ENCODE measurements around the gene ITGA1.
"Not testable (repeated sequence)": the region's sequence is repeated elsewhere in the genome, so short reads cannot be mapped to it uniquely, and the experiment has no call there.

The ITGA1 gene

GRCh38 chr5:52840277-52841050 lies 52.7 kb downstream of the ITGA1 start:
- no peak for DNase-seq (ENCODE audit: low spot score)
- in situ Hi-C loops (cut with MboI; ENCODE audit: low pct_unique_long_range_greater_than_20kb, low sequenced_read_pairs, unreplicated experiment): no loop called here

GRCh38 chr5:52841114-52841513 lies 53.4 kb downstream of the ITGA1 start:
- no peak for DNase-seq (ENCODE audit: low spot score)
- in situ Hi-C loops (cut with MboI; ENCODE audit: low pct_unique_long_range_greater_than_20kb, low sequenced_read_pairs, unreplicated experiment): no loop called here
- TF ChIP-seq CTCF (IDR thresholded peaks at IDR 0.05; ENCODE audit: extremely low read depth, insufficient read depth, missing control alignments): no peak

More at GRCh38 chr5:52840277-52841050, 52.7 kb downstream of the ITGA1 start:
- TF ChIP-seq CTCF (IDR thresholded peaks at IDR 0.05; ENCODE audit: extremely low read depth, insufficient read depth, missing control alignments): no peak

- no peak for DNase-seq (ENCODE audit: low spot score)
- in situ Hi-C loops (cut with MboI; ENCODE audit: low pct_unique_long_range_greater_than_20kb, low sequenced_read_pairs, unreplicated experiment): no loop called here
- TF ChIP-seq CTCF (IDR thresholded peaks at IDR 0.05; ENCODE audit: extremely low read depth, insufficient read depth, missing control alignments): no peak
These were observed 54.4 kb downstream of the ITGA1 start for GRCh38 chr5:52842111-52842510.

GRCh38 chr5:52844885-52845284 lies 57.2 kb downstream of the ITGA1 start:
- TF ChIP-seq CTCF (IDR thresholded peaks at IDR 0.05; ENCODE audit: extremely low read depth, insufficient read depth, missing control alignments): no peak
- no peak for DNase-seq (ENCODE audit: low spot score)
- in situ Hi-C loops (cut with MboI; ENCODE audit: low pct_unique_long_range_greater_than_20kb, low sequenced_read_pairs, unreplicated experiment): no loop called here

- in situ Hi-C loops (cut with MboI; ENCODE audit: low pct_unique_long_range_greater_than_20kb, low sequenced_read_pairs, unreplicated experiment): no loop called here
- no peak for TF ChIP-seq CTCF (IDR thresholded peaks at IDR 0.05; ENCODE audit: extremely low read depth, insufficient read depth, missing control alignments)
- DNase-seq (ENCODE audit: low spot score): no peak
These were observed 58.6 kb downstream of the ITGA1 start for GRCh38 chr5:52846182-52846842.

- DNase-seq (ENCODE audit: low spot score); in situ Hi-C loops (cut with MboI; ENCODE audit: low pct_unique_long_range_greater_than_20kb, low sequenced_read_pairs, unreplicated experiment): not testable (repeated sequence)
These were observed 61.0 kb downstream of the ITGA1 start for GRCh38 chr5:52848688-52849087.

- no peak for TF ChIP-seq CTCF (IDR thresholded peaks at IDR 0.05; ENCODE audit: extremely low read depth, insufficient read depth, missing control alignments)
- DNase-seq (ENCODE audit: low spot score): no peak
- in situ Hi-C loops (cut with MboI; ENCODE audit: low pct_unique_long_range_greater_than_20kb, low sequenced_read_pairs, unreplicated experiment): no loop called here
These were observed 61.8 kb downstream of the ITGA1 start for GRCh38 chr5:52849544-52849943.
